ELR (cell line): ENCODE data around the gene SMIM10.
"Not testable (repeated sequence)": the region's sequence is repeated elsewhere in the genome, so short reads cannot be mapped to it uniquely, and the experiment has no call there.

Experiments
- DNase-seq: peaks from one replicate; pipeline ENCODE4 v3.0.0-alpha.2; 2015; ENCODE audit warnings: low read depth

Gene SMIM10

GRCh38 chrX:134990801-134991481 is at the start of gene SMIM10:
SMIM10 (plus strand) TSS chrX:134990991; CDS start chrX:134991096, 105 bp downstream.
- DNase-seq: peak; percentile 85

GRCh38 chrX:134946364-134946763 is 44.4 kb upstream of the SMIM10 start:
- not testable (repeated sequence) for DNase-seq

GRCh38 chrX:134948333-134949241 is 42.2 kb upstream of the SMIM10 start:
- peak; percentile 78 for DNase-seq

- peak; percentile 70 for DNase-seq
Measured at GRCh38 chrX:134949271-134949670, 41.5 kb upstream of the SMIM10 start.

- no peak for DNase-seq
Measured at GRCh38 chrX:134957836-134958235, 33.0 kb upstream of the SMIM10 start.

- DNase-seq: not testable (repeated sequence)
Measured at GRCh38 chrX:134960366-134960765, 30.4 kb upstream of the SMIM10 start.

GRCh38 chrX:134963041-134963440 is 27.8 kb upstream of the SMIM10 start:
- no peak for DNase-seq

- no peak for DNase-seq
Measured at GRCh38 chrX:134969726-134970125, 21.1 kb upstream of the SMIM10 start.

GRCh38 chrX:134971926-134972325 is 18.9 kb upstream of the SMIM10 start:
- no peak for DNase-seq

- no peak for DNase-seq
Measured at GRCh38 chrX:134975516-134975915, 15.3 kb upstream of the SMIM10 start.

GRCh38 chrX:134981910-134982309 is 8.9 kb upstream of the SMIM10 start:
- no peak for DNase-seq

GRCh38 chrX:134982748-134983147 is 8.0 kb upstream of the SMIM10 start:
- no peak for DNase-seq

GRCh38 chrX:134985479-134985878 is 5.3 kb upstream of the SMIM10 start:
- DNase-seq: no peak

- peak; percentile 47 for DNase-seq
Measured at GRCh38 chrX:134990475-134990800, 353 bp upstream of the SMIM10 start.

GRCh38 chrX:134997646-134998045 is 6.9 kb downstream of the SMIM10 start:
- no peak for DNase-seq

- no peak for DNase-seq
Measured at GRCh38 chrX:134998246-134998645, 7.5 kb downstream of the SMIM10 start.

- peak; percentile 62 for DNase-seq
Measured at GRCh38 chrX:134999469-134999868, 8.7 kb downstream of the SMIM10 start.

GRCh38 chrX:135000516-135000915 is 9.7 kb downstream of the SMIM10 start:
- peak; percentile 52 for DNase-seq

GRCh38 chrX:135003876-135004623 is 13.3 kb downstream of the SMIM10 start:
- DNase-seq: peak; percentile 88

GRCh38 chrX:135006187-135006586 is 15.4 kb downstream of the SMIM10 start:
- no peak for DNase-seq

- DNase-seq: no peak
Measured at GRCh38 chrX:135009057-135009610, 18.3 kb downstream of the SMIM10 start.

GRCh38 chrX:135009838-135010237 is 19.0 kb downstream of the SMIM10 start:
- DNase-seq: no peak
